Measurements from ENCODE around the gene CDK3. TPM values are rescaled to one million over a fixed set of nuclear protein-coding genes. Genes with fewer than 3 reads are reported as not detected.

Gene CDK3
- total RNA-seq, 1 experiment from 2014 or later = 7.1 TPM

- CTCF ChIA-PET = interaction anchor here (0.6 kb wide), 1 partner anchor 116 kb away, joined by 4 read pairs; no protein-coding TSS in a partner anchor
- peaks cover 25 to 29% of the 10 kb centered on the region in 2 experiments for H3K36me3 ChIP-seq (ENCODE audit: control insufficient read depth in 1 of 2, insufficient read depth in 2 of 2, low read length in 2 of 2)
These were observed 21.6 kb downstream of the CDK3 start for GRCh38 chr17:76022285-76022684.

More at GRCh38 chr17:76022285-76022684, 21.6 kb downstream of the CDK3 start:
- intact Hi-C loops (cut with micrococcal nuclease) = no loop called here
- ATAC-seq (no peak), DNase-seq (ENCODE audit: low read depth, low spot score) (no peak)
- peaks cover 33% of the 10 kb centered on the region for H3K79me2 ChIP-seq (ENCODE audit: insufficient read depth, low read length)
- H3K9me2 ChIP-seq (ENCODE audit: insufficient read depth) = no peaks in the 10 kb centered on the region
- no peak overlapping the region for H3K4me3 ChIP-seq (replicated peaks in 1 of 2; ENCODE audit: low read depth in 1 of 2, low read length in 2 of 2)
- BruUV-seq (replicated peaks) = no TSS peak
- ChIA-PET POLR2A (no interaction called here), RAD21 (ENCODE audit: low non-redundant PET in 1 of 2, low total read pairs in 2 of 2, uncharacterized antibody in 2 of 2, unreplicated experiment in 2 of 2) (interaction anchor here in 1 of 2 experiments (0.5 kb wide), 1 partner anchor 261 kb away, joined by 3 read pairs; no protein-coding TSS in a partner anchor)
- no peaks in the 10 kb centered on the region for H3K27me3 ChIP-seq (ENCODE audit: insufficient read depth, low read length)
- H4K20me1 ChIP-seq (ENCODE audit: insufficient read depth) = no peaks in the 10 kb centered on the region
- no peaks in the 10 kb centered on the region for H3K9me3 ChIP-seq (ENCODE audit: control insufficient read depth in 1 of 2, insufficient read depth in 1 of 2, low read depth in 1 of 2, low read length in 2 of 2)
- H3K9ac ChIP-seq (ENCODE audit: low read length) = no peak overlapping the region
- H3K4me1 ChIP-seq (ENCODE audit: control insufficient read depth in 1 of 2, insufficient read depth in 2 of 2, low read length in 2 of 2) = peaks cover 6 to 19% of the 10 kb centered on the region in 2 experiments
- no peak overlapping the region for H3K27ac ChIP-seq (ENCODE audit: low read depth, low read length)
- H3K4me2 ChIP-seq (ENCODE audit: low read length) = no peak overlapping the region
- H2AFZ ChIP-seq (ENCODE audit: low read depth, low read length, poor library complexity, severe bottlenecking) = no peak overlapping the region
- TF ChIP-seq ZNF274 (IDR thresholded peaks at IDR 0.05; ENCODE audit: low read depth, low read length) = no peak
- TF ChIP-seq ELF1 (IDR thresholded peaks at IDR 0.05; ENCODE audit: borderline replicate concordance, low read depth) = no peak
- TF ChIP-seq FOSL1 (IDR thresholded peaks at IDR 0.05; ENCODE audit: low read depth) = no peak
- no peak for TF ChIP-seq YY1 (IDR thresholded peaks at IDR 0.05; ENCODE audit: extremely low read depth, insufficient replicate concordance, low read depth, low read length)
- TF ChIP-seq, protein P1, sequence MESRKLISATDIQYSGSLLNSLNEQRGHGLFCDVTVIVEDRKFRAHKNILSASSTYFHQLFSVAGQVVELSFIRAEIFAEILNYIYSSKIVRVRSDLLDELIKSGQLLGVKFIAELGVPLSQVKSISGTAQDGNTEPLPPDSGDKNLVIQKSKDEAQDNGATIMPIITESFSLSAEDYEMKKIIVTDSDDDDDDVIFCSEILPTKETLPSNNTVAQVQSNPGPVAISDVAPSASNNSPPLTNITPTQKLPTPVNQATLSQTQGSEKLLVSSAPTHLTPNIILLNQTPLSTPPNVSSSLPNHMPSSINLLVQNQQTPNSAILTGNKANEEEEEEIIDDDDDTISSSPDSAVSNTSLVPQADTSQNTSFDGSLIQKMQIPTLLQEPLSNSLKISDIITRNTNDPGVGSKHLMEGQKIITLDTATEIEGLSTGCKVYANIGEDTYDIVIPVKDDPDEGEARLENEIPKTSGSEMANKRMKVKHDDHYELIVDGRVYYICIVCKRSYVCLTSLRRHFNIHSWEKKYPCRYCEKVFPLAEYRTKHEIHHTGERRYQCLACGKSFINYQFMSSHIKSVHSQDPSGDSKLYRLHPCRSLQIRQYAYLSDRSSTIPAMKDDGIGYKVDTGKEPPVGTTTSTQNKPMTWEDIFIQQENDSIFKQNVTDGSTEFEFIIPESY (IDR thresholded peaks at IDR 0.05; ENCODE audit: extremely low read depth, insufficient replicate concordance, low read length) = no peak
- TF ChIP-seq CBX3 (IDR thresholded peaks at IDR 0.05; ENCODE audit: low read depth) = no peak
- TF ChIP-seq TCF7L2 (IDR thresholded peaks at IDR 0.05; ENCODE audit: borderline replicate concordance, extremely low read depth, insufficient read depth, insufficient read length) = no peak
- TF ChIP-seq RAD21 (IDR thresholded peaks at IDR 0.05; ENCODE audit: low read depth) = no peak
- TF ChIP-seq CEBPB (IDR thresholded peaks at IDR 0.05; ENCODE audit: low read depth) = no peak
- TF ChIP-seq EZH2phosphoT487 (IDR thresholded peaks at IDR 0.05; ENCODE audit: borderline replicate concordance) = no peak
